Measurements from ENCODE around the gene FAM118A. TPM values are rescaled to one million over a fixed set of nuclear protein-coding genes. Genes with fewer than 3 reads are reported as not detected.

FAM118A gene
- total RNA-seq, 1 donor from 2014 or later: 39.6 TPM

DNA sequence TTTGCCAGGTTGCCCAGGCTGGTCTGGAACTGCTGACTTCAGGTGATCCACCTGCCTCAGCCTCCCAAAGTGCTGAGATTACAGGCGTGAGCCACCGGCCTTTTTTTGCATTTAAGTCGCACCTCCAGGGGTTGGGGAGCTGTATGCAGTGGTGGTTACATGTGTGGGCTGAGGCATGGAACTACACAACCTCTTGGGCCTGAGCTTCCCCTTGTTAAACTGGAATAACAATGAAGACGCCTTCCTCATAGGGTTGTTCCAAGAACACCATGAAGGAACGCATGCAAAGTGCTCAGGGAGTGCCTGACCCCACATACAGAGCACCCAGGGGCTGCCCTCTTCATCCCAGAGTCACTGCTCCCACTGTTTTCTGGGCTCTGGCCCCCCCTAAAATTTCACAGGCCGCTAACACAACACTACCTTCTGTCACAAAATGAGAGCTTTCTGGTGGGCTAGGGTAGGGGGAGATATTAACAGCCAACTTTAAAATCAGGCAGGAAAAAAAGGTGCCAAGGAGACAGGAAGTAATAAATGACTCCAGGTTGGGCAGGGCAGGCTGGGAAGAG lies 1.3 kb upstream of the FAM118A start:
- intact Hi-C loops (cut with micrococcal nuclease): loop anchor here (2.0 to 5.0 kb wide), 2 partner anchors 36 to 68 kb away; partner anchors contain the start of gene KIAA0930

DNA sequence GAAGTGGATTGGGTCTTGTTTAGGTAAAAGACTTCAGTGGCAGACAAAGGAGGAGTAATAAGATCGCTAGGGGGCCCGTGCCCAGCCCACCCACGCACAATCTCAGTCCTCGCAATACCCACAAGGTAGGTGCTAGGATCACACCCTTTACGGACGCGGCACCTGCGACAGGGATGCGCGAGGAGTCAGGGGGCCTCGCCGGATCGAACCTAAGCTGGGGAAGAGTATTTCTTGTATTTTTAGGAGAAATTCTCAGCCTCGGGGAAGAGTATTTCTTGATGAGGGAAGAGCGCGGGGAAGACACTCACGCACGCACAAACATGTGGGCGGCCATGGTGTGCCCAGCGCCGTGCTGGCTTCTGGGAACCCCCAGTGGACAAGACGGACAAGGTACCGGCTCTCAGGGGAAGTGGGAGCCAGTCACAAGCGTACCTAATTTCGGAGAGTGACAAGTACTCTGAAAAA lies 745 bp upstream of the FAM118A start:
- intact Hi-C loops (cut with micrococcal nuclease): loop anchor here (2.0 to 5.0 kb wide), 2 partner anchors 37 to 68 kb away; partner anchors contain the start of gene KIAA0930

DNA sequence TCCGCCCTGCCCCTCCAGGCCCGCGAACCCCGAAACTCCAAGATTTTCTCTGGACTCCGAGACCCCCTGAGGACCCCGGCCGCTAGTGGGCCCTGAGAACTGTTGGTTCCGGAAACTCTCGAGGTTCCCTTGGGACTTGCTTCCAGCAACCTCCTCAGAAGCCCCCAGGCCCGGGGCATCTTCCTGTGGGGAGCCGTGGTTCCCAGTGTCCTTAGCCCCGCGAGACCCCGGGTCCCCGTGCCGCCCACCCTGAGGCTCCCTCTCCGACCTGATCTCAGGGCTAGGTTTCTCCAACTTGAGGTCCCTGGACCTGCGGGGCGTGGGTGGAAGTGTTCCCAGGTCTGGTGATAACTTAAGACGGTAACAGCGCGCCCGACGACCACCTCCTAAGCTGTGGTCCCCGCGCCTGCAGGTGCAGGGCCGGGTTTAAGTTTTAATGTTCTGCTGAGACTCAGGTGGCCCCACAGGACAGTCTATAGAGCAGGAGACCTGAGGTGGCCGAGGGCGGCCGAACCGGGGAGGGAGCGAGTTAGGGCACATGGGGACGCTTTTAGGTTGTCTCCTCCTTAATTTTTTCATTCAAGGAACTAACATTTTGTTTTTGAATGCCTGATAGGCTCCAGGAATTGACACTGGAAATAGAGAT lies 720 bp downstream of the FAM118A start:
- intact Hi-C loops (cut with micrococcal nuclease): loop anchor here (1.0 to 10.0 kb wide), 3 partner anchors 8 to 984 kb away; partner anchors contain the start of genes GTSE1 and NUP50

DNA sequence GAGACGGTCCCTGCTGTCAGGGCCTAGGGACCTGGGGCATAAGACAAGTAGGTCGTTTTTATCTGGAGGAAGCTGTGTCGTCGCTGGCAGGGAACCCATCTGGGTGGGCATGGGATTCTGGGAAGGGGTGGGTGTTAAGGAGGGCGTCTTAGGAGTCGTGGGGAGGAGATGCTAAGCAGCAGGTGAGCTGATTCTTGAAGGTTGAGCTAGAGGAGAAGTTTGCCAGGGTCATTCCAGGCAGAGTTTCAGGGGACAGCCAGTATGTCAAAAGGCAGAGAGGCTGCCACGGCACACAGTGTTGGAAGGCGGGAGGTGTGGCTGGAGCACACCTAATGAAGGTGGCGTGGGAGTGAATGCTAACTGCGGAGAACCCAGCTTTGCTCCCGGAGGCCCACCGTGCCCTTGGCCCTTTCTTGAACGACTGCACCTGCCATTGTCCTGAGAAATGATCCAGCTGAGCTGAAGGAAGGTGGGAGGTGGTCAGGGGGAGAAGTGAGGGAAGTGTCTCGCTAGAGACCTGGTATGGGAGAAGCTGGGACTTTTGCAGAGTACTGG lies 1.3 kb downstream of the FAM118A start:
- intact Hi-C loops (cut with micrococcal nuclease): loop anchor here (1.0 to 10.0 kb wide), 3 partner anchors 7 to 984 kb away; partner anchors contain the start of genes GTSE1 and NUP50

DNA sequence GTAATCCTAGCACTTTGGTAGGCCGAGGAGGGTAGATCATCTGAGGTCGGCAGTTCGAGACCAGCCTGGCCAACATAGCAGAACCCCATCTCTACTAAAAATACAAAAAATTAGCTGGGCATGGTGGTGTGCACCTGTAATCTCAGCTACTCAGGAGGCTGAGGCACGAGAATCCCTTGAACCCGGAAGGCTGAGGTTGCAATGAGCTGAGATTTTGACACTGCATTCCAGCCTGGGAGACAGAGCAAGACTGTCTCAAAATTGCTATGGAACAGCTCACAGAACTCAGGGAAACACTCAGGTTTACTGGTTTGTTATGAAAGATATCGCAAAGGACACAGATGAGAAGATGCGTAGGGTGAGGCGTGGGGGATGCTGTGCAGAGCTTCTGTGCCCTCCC lies 2.7 kb downstream of the FAM118A start:
- intact Hi-C loops (cut with micrococcal nuclease): loop anchor here (10.0 kb wide), 2 partner anchors 148 to 982 kb away; partner anchors contain the start of genes GTSE1 and NUP50

DNA sequence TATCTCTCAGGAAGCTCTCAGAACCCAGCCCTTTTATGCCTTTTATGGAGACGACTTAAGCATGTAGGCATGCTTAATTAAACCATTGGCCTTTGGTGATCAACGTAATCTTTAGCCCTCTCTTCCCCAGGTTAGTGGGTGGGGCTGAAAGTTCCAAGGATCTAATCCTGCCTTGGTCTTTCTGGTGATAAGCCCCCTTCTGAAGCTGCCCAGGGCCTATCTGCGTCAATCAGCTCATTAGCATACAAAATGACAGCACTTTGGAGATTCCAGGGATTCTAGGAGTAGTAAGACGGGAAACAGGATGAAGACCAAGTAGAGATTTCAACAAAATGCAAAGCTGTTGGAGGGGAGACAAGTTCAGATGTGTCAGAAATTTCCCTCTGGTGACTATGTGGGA lies 3.1 kb downstream of the FAM118A start:
- intact Hi-C loops (cut with micrococcal nuclease): loop anchor here (10.0 kb wide), 2 partner anchors 148 to 982 kb away; partner anchors contain the start of genes GTSE1 and NUP50

DNA sequence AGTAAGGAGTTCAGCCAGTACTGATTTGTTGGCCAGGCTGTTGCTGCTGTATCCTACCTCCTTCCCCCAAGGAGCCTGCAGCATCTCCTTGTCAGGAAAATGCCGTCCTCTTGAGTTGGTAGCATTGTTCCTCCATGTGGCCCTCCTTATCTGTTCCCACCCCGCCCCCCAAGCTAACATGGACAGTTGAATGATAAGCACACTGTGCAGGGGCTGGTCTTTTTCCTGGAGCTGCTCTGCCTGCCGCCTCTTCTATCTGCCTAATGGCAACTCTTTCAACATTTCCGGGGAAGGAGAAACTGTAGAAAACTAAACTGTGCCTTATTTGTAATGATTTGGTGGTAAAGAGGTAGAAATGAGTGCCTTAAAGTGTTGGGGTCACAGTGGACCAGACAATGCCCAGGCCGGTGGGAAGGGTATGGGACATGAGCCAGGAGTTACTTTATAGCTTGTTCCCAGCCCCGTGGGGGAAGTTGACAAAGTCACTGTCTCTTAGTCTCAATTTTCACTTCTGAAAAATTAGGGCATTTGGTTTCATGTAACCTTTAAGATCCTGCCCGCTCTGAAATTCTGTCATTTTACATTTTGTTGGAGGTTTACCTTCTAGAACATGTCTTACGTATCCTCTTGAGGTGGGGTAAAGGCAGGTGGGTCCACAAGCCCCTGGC lies 4.5 kb downstream of the FAM118A start:
- intact Hi-C loops (cut with micrococcal nuclease): loop anchor here (10.0 kb wide), 2 partner anchors 149 to 981 kb away; partner anchors contain the start of genes GTSE1 and NUP50

DNA sequence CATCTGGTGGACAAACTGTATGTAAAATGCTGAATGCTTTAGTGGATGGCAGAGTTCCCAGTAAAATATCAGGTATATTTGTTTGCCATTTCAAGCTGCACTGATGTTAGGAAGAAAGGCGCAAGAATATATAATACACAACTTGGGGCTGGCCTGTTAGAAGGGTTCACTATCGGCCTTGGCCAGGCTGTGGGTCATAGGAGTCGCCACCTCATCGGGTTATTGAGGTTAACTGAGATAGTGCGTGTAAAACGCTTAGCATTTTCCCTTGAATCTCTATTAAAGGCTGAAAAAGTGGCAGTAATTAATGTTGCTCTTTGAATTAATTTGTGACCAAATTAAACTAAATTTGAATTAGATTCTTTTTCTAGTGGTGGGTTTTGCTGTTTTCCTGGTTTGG lies 5.1 kb downstream of the FAM118A start:
- intact Hi-C loops (cut with micrococcal nuclease): loop anchor here (10.0 kb wide), 2 partner anchors 150 to 980 kb away; partner anchors contain the start of genes GTSE1 and NUP50

DNA sequence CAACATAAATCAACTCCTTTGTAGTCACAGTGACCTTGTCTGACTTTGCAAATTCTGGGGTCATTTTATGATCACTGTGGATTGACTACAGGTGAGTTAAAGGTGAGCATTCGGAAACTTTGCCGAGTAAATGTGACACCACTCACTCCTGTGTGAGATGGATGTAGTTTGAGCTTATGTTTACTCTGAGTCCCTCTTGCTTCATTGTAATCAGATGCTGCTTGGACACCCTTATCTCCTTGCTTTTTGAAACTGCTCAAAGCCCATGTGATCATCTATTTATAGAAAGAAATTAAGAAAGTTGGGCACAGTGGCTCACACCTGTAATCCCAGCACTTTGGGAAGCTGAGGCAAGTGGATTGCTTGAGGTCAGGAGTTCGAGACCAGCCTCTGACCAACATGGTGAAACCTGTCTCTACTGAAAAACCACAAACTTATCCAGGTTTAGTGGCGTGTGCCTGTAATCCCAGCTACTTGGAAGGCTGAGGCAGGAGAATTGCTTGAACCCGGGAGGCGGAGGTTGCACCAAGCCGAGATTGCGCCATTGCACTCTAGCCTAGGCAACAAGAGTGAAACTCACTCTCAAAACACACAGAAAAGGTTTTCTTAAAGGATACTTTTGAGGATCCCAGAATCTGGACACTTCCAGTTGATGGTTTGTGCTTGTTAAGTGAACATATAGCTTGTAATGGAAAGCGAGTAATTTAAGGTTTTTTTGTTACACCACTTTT lies 7.2 kb downstream of the FAM118A start:
- intact Hi-C loops (cut with micrococcal nuclease): loop anchor here (10.0 kb wide), 2 partner anchors 152 to 978 kb away; partner anchors contain the start of genes GTSE1 and NUP50

DNA sequence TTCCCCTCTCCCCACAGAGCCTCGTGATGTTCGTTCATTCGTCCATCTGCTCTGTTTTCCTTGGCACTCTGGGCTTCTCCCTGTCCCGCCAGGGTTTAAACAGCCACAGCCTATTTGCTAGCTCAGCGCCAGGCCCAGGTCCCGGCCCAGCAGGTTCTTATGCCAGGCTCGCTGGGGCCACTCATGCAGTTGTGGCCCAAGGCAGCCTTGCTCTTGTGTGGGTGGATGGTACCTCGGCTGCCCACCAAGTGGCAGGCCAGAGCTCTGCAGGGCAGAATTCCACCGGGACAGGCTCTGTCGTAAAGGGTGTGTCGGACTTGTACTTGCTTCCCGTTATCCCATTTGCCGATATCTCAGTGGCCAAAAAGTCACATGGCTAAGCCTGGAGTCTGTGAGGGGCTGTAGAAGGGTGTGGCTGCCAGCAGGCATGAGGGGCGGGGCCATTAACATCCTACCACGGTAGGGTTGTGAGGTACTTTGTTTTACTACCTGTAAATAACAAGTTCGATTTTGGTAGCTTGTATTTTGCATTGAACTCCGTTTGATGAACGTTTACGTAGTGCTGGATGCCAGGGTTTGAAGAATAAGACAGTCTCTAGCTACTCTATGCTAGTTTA lies 7.9 kb downstream of the FAM118A start:
- intact Hi-C loops (cut with micrococcal nuclease): loop anchor here (1.0 to 10.0 kb wide), 5 partner anchors 7 to 977 kb away; partner anchors contain the start of genes GTSE1, NUP50, RIBC2 and SMC1B

DNA sequence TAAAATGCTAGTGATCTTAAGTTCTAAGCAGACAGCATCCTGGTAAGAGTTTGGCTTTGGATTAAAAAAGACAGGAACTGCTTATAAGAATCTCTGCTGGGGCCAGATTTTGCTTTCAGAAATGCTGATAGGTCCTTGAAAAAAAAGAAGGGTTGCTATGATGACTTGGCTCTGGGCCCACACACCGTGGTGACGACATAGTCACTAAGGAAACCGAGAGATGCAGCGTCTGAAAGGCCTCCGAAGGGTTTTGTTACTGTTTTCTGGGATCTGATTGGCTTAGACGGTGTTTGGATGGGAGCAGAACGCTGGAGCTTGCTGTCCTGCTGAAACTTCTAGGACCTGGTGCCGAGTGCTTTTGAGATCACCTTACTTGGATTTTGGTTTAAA lies 8.4 kb downstream of the FAM118A start:
- intact Hi-C loops (cut with micrococcal nuclease): loop anchor here (1.0 to 10.0 kb wide), 5 partner anchors 8 to 977 kb away; partner anchors contain the start of genes GTSE1, NUP50, RIBC2 and SMC1B

DNA sequence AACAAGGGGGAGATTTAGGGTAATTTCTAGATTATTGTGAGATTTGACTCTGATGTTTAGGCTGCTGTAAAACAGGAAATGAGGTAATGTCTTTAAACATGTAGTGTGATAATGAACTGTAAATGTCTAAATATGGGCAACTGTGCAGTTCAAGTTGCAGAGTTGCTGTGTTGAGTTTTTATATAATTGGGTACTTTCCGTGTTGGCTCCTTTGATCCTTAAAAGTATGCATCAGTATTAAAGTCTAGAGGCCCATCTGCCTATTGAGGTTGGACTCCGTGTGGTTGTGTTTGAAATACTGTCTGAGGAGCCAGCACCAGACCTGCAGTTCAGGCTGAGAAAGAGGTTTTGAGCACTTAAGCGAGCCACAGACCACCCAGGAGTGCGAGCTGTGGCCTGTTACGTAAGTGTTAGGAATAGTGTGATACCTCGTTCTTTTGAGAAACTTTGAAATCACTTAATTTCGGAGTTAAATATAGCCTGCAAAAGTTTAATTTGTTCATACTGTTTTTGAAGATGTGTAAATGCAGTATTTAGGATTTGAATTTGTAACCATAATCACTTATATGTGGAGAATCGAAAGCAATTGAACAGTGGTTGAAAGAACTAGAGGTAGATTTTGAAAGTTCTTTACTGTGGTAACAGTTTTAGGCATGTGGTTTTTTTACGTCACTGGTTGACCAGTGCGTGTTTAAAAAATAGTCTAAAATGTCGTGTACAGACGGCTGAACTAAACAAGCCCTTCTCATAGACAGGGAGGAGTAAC lies 9.0 kb downstream of the FAM118A start:
- intact Hi-C loops (cut with micrococcal nuclease): loop anchor here (1.0 to 10.0 kb wide), 5 partner anchors 8 to 976 kb away; partner anchors contain the start of genes GTSE1, NUP50, RIBC2 and SMC1B

DNA sequence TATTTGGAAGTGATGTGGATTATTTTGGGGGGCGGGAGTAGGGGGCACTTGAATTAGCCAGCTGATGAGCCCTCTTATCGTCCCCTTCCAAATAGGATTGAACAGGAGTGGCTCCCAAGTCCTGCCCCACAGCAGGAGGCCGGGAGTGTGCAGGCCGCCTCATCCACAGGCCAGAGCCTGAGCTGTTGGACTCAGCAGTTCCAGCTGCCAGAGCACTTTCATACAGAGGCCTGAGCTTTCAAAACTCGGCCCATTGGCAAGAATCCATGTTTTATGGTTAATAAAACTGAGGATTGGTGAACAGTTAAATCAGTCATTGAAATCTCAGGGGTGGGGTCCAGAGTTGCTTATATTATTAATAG lies 9.6 kb downstream of the FAM118A start:
- intact Hi-C loops (cut with micrococcal nuclease): loop anchor here (2.0 to 10.0 kb wide), 3 partner anchors 21 to 975 kb away; partner anchors contain the start of genes GTSE1 and NUP50

DNA sequence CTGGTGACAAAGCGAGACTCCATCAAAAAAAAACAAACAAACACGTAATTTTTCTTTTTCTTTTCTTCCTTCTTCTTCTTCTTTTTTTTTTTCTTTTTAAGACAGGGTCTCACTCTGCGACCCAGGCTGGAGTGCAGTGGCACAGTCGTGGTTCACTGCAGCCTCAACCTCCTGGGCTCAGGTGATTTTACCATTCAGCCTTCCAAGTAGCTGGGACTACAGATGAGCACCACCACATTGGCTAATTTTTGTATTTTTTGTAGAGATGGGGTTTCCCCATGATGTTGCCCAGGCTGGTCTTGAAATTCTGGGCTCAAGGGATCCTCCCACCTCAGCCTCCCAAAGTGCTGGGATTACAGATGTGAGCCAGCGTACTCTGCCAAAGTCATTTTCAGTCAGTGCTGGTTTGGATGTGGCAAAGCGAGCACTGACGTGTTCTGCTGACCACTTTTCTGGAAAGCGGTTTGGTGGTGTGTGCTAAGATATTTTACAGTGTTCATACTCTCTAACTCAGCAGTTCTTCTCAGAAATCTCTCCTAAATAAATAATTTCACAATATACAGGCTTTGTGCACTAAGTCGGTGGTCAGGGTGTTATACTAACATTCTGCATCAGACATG lies 10.7 kb downstream of the FAM118A start:
- intact Hi-C loops (cut with micrococcal nuclease): no loop called here

DNA sequence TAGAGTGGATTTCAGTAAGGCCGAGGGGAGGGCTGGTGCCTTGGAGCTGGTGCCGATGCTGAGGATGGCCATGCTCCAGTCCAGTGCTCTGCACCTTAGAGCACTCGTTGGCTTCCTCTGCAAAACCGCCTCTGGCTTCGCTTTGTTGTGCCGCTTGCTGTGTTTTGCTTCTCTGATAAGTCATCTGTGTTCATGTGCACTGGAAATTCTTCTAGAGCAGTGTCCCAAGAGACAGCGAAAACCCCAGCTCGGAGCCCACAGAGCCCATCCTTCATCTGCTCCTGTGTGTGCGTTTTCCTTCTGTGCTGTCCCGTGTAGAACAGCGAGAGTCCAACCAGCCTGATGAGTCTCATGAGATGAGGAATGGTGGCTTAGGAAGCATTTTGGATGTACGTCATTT lies 12.1 kb downstream of the FAM118A start:
- intact Hi-C loops (cut with micrococcal nuclease): no loop called here

DNA sequence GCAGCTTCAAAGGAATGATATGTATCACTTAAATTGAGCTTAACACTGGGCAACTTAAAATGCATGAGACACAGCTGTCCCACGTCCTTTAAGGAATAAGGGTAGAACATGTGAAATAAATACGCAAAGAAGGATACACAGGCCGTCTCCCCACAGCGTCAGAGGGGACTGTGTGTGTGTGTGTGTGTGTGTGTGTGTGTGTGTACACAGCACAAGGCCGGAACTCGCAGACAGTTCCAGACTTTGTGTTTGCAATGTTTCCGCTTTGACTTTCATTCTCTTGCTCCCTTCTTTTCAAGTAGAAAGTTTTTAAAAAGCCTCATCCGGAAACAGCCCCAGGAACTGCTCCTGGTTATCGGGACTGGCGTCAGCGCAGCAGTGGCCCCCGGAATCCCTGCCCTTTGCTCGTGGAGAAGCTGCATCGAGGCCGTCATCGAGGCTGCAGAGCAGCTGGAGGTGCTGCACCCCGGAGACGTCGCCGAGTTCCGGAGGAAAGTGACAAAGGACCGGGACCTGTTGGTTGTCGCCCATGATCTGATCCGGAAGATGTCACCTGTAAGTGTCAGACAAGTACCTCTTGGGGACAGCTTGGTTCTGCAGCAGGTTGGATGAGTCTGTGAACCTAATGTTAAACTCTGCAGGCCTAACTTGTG lies 13.3 kb downstream of the FAM118A start:
- intact Hi-C loops (cut with micrococcal nuclease): no loop called here

DNA sequence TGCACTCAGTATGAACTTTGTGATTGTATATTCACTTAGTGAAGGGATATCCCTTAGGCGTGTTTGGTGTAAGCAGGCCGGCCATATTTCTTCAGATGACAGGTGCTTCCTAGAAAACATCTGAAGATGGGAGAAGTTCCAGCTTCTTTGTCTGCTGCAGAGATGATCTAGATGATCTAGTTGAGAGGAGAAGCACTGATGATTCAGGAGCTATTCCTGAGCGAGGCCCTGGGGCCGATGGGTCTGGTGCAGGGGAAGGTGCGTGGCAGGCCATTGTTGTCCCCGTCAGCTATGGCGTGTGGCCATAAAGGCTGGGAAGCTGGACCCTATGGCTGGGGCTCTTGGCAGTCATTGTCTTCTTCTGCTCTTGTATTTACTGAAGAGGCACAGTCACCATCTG lies 14.0 kb downstream of the FAM118A start:
- intact Hi-C loops (cut with micrococcal nuclease): no loop called here

DNA sequence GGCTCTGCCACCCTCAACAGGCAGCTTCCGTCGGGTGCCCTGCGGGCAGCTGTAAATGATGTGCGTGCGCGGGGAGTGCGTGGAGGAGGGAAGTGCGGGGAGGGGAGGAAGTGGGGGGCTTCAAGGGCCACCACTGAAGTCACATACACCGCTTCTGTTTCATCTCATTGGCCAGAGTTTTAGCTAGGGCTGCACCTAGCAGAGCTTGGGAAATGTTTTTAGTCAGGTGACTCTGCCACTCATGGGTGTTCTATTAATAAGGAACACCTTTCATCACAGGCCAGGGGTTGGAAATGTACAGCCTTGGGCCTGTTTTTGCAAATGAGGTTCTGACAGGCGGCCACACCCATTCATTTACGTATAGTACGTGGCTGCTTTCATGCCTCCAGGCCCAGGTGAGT lies 14.6 kb downstream of the FAM118A start:
- intact Hi-C loops (cut with micrococcal nuclease): no loop called here
